ENCODE results near the gene CASP2.
A peak's percentile ranks its signal among the peaks of the same experiment; 100 is the strongest.
"Not testable (repeated sequence)": the region's sequence is repeated elsewhere in the genome, so short reads cannot be mapped to it uniquely, and the experiment has no call there.

CASP2 gene

DNA sequence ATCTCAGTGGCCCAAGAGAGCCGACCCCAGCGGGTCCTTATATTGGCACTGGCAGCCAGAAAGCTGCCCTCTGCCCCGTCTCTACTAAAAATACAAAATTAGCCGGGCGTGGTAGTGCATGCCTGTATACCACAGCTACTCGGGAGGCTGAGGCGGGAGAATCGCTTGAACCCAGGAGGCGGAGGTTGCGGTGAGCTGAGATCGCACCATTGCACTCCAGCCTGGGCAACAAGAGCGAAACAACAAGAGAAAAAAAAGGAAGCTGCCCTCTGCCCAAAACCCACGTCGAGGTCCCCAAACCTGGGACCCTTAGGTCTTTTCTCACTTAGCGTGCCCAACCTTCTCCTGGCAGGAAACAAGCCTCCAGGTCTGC is 24.0 kb upstream of the CASP2 start:
- not testable (repeated sequence) for DNase-seq (ENCODE audit: low read depth, low spot score)

GRCh38 chr7:143265017-143265693 is 23.0 kb upstream of the CASP2 start:
- DNase-seq (ENCODE audit: low read depth, low spot score): no peak

- no peak for DNase-seq (ENCODE audit: low read depth, low spot score)
Observed at GRCh38 chr7:143269251-143269650, 18.9 kb upstream of the CASP2 start.

DNA sequence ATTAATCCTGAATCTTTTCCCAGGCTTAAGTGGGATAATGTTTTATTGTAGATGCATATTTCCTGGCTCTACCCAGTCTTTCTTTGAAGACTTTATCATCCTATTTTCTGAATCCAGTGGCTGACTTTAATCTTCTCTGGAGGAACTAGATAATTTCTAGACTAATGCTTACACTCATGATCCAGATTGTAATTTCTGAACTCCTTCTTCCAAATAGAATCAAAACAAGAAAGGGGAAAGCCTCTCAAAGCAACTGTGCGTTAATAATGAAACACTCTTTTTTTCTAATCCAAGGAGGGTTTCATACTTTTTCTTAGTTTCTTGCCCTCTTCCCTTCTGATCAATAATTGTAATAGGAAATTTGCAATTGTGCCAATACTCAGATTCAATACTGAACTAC is 16.9 kb upstream of the CASP2 start:
- no peak for DNase-seq (ENCODE audit: low read depth, low spot score)

- no peak for DNase-seq (ENCODE audit: low read depth, low spot score)
Observed at GRCh38 chr7:143272871-143273270, 15.3 kb upstream of the CASP2 start.

DNA sequence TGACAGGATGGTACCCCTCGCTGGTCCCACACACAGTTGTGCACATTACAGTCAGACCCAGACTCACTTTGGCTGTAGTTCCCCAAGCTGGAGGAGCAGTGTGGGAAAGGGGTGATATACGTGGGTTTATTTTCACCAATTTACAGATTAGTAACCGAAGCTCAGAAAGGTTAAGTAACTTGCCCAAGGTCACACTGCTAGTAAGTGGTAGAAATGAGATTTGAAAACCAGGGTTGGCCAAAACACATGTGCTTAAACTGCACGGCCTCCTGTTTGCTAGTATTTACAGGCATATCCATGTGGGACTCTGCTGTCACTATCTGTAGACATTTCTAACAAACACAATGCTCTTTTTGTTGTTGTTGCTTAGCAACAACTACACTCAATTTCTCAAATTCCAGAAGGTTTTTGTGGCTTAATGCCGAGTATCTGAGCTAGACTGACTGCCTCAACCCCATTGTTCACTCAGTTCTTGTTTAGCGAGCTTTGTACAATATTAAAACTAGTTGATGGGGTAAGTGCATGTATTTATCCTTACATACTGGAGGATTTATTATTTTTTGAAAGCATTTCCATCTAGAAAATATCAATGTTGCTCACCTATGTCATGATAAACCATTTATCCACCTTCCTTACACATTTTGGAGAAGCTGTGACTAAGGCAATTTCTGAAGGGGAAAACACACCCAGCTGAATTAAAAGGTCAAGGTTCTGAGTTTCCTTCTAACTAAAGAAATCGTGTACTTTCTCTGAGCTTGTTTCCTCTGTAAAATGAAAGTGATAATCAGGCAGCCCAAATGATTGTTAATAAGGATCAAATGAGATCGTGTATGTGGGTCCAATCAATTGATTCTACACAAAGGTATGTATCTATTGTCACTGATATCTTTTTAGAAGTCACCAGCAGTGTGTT is 8.7 kb upstream of the CASP2 start:
- peak; percentile 92 for DNase-seq (ENCODE audit: low read depth, low spot score)

- DNase-seq (ENCODE audit: low read depth, low spot score): no peak
Observed at GRCh38 chr7:143280160-143280559, 8.0 kb upstream of the CASP2 start.

DNA sequence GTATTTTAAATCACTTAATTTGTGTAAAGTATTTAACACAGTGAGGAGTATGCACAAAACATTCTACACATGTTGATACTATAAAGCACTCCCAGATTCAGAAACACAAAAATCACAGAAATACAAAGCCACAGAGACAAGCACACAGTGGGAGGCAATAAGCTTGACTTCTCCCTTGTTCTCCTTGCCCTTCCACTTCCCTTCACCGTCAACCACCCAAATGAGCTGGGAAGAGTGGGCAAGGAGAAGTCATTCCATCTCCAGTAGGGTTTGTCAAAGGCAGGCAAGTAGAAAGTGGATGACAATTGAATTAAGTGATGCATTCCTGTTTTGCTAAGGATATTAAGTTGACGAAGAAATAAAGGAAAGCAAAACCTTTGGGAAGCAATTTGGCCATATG is 7.6 kb upstream of the CASP2 start:
- no peak for DNase-seq (ENCODE audit: low read depth, low spot score)

DNA sequence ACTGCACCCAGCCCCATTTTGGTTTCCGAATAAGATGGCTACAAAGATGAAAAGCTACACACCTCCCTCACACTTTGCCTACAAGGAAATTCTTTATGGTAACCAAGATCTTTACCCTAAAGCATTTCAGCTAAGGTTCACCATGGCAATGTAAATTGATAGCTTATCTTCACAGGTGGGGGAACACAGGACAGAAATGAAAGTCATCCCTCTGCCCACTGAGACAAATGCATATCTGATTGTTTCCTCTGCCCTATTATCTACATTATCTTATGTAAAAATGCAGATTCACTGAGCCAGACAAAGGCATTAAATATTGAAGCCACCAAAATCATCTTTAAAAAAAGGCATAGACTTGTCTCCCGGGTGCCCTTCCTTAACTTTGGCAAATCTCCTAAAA is 6.6 kb upstream of the CASP2 start:
- DNase-seq (ENCODE audit: low read depth, low spot score): no peak

GRCh38 chr7:143282124-143282523 is 6.0 kb upstream of the CASP2 start:
- DNase-seq (ENCODE audit: low read depth, low spot score): no peak

DNA sequence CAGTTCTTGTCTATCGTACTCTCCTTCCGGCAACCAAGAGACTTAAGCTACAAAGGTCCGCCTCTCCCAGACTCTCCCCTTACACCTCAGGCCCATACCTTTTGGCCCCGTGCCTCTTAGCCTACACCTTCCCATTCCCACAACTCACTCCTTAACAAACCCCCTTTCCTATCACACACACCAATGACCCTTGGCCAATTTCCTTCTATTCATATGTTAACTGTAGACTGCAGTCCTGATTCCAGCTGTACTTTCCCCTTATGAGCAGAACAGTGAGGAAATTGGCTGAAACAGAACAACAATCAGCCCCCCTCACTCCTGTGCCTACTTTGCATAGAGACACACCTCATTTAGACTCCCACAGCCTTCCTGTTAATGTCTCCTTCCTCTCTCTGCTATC is 4.8 kb upstream of the CASP2 start:
- DNase-seq (ENCODE audit: low read depth, low spot score): no peak

DNA sequence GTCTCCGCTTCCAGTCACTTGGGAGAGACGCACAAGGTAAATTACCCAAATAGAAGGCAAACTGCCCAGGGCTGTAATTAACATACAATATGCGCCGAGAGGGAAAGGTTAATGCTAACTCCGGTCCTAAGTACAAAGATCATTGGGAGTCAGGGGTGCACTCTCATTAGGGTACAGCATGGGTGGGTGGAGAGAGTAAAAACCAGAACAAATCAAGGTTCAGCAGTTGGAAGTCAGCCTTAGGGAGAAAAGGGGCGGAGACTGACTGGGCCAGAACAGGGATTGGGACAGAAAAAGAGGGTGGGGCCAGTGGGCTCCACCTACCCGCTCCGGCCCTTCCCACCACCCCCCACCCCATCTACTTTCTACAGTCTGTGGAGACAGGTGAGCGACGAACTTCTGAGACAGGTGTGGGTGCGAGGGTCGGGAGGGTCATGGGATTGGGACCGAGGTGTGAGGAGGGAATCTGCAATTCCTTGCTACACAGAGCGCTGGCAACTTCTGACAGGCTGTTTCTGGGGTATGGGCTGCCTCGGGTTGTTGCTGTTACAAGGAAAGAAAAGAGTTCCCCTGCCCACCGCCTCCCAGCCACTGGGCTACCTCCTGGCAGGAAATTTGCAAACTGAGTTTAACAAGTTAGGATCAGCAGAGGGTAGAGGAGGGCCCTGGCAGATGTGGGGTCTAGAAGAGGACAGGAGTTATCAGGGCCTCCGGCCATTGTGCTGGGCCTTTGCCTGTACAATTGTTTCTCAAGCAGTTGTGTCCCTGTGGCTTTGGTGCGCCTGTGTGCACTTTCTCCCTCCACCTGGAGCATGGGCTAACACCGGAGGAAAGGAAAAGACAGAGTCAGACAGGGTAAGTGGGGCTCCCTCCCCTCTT is 3.3 kb upstream of the CASP2 start, which contains the start of gene TMEM139:
Gene TMEM139, plus strand, starts transcription at position 368 of the 879 bp plus-strand sequence. CDS start 1,000 bp downstream, outside the sequence.
- no peak for DNase-seq (ENCODE audit: low read depth, low spot score)

DNA sequence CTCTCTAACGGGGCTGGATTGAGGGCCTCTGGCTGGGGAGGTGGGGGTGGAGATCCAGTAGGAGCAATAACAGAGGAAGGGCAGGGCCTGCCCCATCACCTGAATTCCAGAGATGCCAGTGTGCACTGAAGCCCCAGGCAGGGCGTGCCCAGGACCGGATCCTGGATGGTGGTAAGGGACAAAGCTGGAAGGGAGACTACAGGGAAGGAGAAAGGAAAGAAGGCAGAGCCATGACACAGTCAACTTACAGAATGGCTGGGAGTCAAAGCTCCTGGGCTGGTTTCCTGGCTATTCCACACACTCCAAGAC is 2.7 kb upstream of the CASP2 start:
- DNase-seq (ENCODE audit: low read depth, low spot score): no peak

GRCh38 chr7:143285806-143286521 is 2.2 kb upstream of the CASP2 start:
- DNase-seq (ENCODE audit: low read depth, low spot score): no peak

GRCh38 chr7:143286522-143286890 is 1.6 kb upstream of the CASP2 start:
- no peak for DNase-seq (ENCODE audit: low read depth, low spot score)

DNA sequence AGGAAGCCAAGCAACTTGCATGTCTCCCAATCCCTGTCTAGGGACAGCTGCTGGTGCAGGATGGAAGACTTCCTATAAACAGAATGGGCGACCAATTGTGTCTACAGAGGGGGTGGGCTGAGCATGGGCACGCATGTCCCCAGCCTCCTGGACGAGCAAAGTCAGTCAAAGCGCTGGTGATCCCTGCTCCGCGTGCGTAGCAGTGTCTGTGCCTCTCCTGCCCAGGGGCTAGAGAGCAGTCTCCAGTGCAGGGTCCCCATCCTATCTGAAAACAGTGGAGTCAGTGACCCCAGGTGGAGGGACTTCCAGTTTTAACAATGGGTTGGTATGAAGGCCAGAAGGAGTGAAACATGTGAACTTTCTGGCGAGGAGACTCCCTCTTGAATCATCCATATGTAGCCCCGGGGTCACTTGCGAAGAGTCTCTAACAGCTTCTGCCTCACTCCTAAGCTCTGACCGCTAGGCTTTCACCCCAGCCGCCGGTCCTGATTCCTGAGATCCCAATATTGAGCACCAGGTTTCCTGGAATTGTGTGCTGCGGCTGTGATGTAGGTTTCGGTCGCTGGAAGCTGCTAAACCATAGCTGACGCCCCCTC is 714 bp upstream of the CASP2 start:
- no peak for DNase-seq (ENCODE audit: low read depth, low spot score)

GRCh38 chr7:143288836-143289235 is 685 bp downstream of the CASP2 start:
- peak; percentile 46 for DNase-seq (ENCODE audit: low read depth, low spot score)

DNA sequence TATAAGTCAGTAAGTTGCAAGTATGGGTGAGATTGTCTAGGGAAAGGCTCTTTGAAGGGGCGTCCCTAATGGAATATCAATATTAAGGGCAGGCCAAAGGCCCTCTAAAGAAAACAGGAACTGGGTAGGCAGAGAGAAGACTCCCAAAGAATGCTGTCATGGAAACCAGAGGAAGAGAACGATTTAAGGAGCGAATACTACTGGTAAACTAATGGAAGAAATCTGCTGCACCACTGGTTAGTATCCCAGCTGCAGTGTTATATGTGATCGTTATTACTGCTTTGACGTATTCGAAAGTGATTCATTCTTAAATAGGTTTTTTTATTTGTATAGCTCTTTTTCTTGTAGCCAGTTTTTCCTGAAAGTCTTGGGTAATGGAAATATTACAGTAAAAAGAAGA is 1.3 kb downstream of the CASP2 start:
- no peak for DNase-seq (ENCODE audit: low read depth, low spot score)

GRCh38 chr7:143289888-143290287 is 1.7 kb downstream of the CASP2 start:
- not testable (repeated sequence) for DNase-seq (ENCODE audit: low read depth, low spot score)

DNA sequence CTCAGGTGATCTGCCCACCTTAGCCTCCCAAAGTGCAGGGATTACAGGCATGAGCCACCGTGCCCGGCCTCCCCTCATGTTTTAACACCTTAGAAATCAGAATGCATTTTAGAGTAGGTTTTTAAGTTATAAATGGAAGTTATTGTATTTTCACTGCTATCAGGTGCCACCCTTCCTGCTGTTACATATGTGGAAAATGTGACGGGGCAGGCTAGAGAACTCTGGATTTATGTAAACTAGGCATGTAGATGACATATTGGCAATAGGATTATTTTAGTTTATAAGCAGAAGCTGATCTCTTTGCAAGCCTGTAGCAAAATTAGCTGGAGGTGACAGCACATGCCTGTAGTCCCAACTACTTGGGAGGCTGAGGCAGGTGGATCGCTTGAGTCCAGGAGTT is 2.1 kb downstream of the CASP2 start:
- DNase-seq (ENCODE audit: low read depth, low spot score): no peak

- no peak for DNase-seq (ENCODE audit: low read depth, low spot score)
Observed at GRCh38 chr7:143292876-143293275, 4.7 kb downstream of the CASP2 start.
